DMS79 treated with DMSO at 0.1 percent for 48 hours (cell line): ENCODE data around the gene ATXN2L.
"Not testable (repeated sequence)": the region's sequence is repeated elsewhere in the genome, so short reads cannot be mapped to it uniquely, and the experiment has no call there.

ENCODE experiments used
- DNase-seq: peaks from one replicate; lab custom pipeline; 2025; lab: John Stamatoyannopoulos, UW

ATXN2L gene

GRCh38 chr16:28837672-28838557, 15.1 kb downstream of the ATXN2L start:
- no peak for DNase-seq

- DNase-seq: no peak
Observed at GRCh38 chr16:28838558-28838918, 15.7 kb downstream of the ATXN2L start.

- DNase-seq: no peak
Observed at GRCh38 chr16:28839004-28839639, 16.3 kb downstream of the ATXN2L start.

- no peak for DNase-seq
Observed at GRCh38 chr16:28839899-28840298, 17.1 kb downstream of the ATXN2L start.

GRCh38 chr16:28842696-28843095, 19.9 kb downstream of the ATXN2L start:
- DNase-seq: no peak

GRCh38 chr16:28843766-28844165, 21.0 kb downstream of the ATXN2L start:
- no peak for DNase-seq

- DNase-seq: no peak
Observed at GRCh38 chr16:28844226-28844885, 21.6 kb downstream of the ATXN2L start.

- DNase-seq: no peak
Observed at GRCh38 chr16:28845293-28845692, 22.5 kb downstream of the ATXN2L start.

- DNase-seq: no peak
Observed at GRCh38 chr16:28845761-28846079, 22.9 kb downstream of the ATXN2L start.

- DNase-seq: peak; percentile 95
Observed at GRCh38 chr16:28846080-28846932, 23.5 kb downstream of the ATXN2L start, which contains the start of gene TUFM. TUFM (minus strand) TSS chr16:28846348; CDS start chr16:28846269, 79 bp downstream.

- no peak for DNase-seq
Observed at GRCh38 chr16:28846933-28847273, 24.1 kb downstream of the ATXN2L start.

GRCh38 chr16:28858421-28858820, 35.6 kb downstream of the ATXN2L start:
- DNase-seq: no peak

GRCh38 chr16:28859326-28859725, 36.5 kb downstream of the ATXN2L start:
- DNase-seq: no peak

- DNase-seq: no peak
Observed at GRCh38 chr16:28863929-28864793, 41.4 kb downstream of the ATXN2L start.

GRCh38 chr16:28865001-28865688, 42.3 kb downstream of the ATXN2L start:
- DNase-seq: no peak

- no peak for DNase-seq
Observed at GRCh38 chr16:28865722-28866453, 43.1 kb downstream of the ATXN2L start.

GRCh38 chr16:28866454-28866804, 43.6 kb downstream of the ATXN2L start:
- no peak for DNase-seq

- DNase-seq: no peak
Observed at GRCh38 chr16:28867241-28867640, 44.4 kb downstream of the ATXN2L start.

GRCh38 chr16:28867646-28868045, 44.8 kb downstream of the ATXN2L start:
- not testable (repeated sequence) for DNase-seq

- DNase-seq: no peak
Observed at GRCh38 chr16:28869201-28869600, 46.4 kb downstream of the ATXN2L start.
